ENCODE results near the gene PSTPIP2. TPM values are rescaled to one million over a fixed set of nuclear protein-coding genes. Genes with fewer than 3 reads are reported as not detected.
A peak's percentile ranks its signal among the peaks of the same experiment; 100 is the strongest.

PSTPIP2 gene
- total and polyA plus RNA-seq, 5 experiments from 2014 or later, result 6.6 to 17.2 (median 10.9) TPM

DNA sequence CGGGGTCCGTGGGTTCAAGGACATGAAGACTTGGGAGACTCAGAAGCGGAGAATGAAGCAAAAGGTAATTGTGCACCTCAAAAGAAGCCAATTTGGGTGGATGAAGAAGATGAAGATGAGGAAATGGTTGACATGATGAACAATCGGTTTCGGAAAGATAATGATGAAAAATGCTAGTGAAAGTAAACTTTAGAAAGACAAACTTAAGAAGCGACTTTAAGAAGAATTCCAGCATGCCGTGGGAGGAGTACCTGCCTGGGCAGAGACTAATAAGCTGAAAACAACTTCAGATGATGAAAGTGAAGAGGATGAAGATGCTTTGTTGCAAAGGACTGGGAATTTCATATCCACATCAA, 43.5 kb downstream of the PSTPIP2 start:
- POLR2A ChIA-PET, result no interaction called here

DNA sequence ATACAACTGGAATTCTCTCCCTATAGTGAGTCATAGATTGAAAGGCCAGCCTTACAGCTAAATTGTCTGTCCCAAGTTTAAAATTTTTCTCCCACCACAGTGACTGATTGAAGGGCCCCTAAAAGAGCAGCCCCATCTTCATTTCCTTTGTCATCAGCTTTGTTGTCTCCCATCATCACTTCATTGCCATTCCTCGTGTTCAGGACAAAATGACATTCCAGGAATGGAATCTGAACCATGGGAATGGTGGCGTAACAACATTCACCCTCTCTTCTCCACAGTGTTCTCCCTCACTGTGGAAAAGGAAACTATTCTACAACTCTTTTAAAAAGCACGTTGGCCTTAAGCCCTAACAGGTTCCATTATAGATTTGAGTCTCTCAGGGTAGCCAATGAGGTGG, 52.1 kb downstream of the PSTPIP2 start:
- Mint-ChIP-seq H3K4me1 (peaks cover 0 to 6% (median 0%) of the 10 kb centered on the region in 4 donors), H3K36me3 (peaks cover 0 to 14% (median 11%) of the 10 kb centered on the region in 3 donors), H3K9me3 (no peaks in the 10 kb centered on the region), H3K27ac (no peak overlapping the region), H3K27me3 (no peaks in the 10 kb centered on the region), H3K4me3 (no peak overlapping the region)
- no peak for ATAC-seq
- POLR2A ChIA-PET, result no interaction called here
- no peak for DNase-seq

More for the DNA sequence above, 43.5 kb downstream of the PSTPIP2 start:
- peaks cover 0 to 5% (median 0%) of the 10 kb centered on the region in 9 donors for H3K9me3 Mint-ChIP-seq
- H3K36me3 Mint-ChIP-seq, result peaks cover 4 to 18% (median 15%) of the 10 kb centered on the region in 3 donors
- H3K27me3 Mint-ChIP-seq, result peaks cover 0 to 5% (median 2%) of the 10 kb centered on the region in 5 donors
- peak overlapping the region; percentile 74 to 96 (median 85) for H3K27ac Mint-ChIP-seq
- H3K4me1 Mint-ChIP-seq, result peaks cover 8 to 15% (median 12%) of the 10 kb centered on the region in 4 donors
- ATAC-seq (no peak), DNase-seq (peak in 1 of 10 donors; percentile 15)
- peak overlapping the region; percentile 92 to 99 (median 94) for H3K4me3 Mint-ChIP-seq

DNA sequence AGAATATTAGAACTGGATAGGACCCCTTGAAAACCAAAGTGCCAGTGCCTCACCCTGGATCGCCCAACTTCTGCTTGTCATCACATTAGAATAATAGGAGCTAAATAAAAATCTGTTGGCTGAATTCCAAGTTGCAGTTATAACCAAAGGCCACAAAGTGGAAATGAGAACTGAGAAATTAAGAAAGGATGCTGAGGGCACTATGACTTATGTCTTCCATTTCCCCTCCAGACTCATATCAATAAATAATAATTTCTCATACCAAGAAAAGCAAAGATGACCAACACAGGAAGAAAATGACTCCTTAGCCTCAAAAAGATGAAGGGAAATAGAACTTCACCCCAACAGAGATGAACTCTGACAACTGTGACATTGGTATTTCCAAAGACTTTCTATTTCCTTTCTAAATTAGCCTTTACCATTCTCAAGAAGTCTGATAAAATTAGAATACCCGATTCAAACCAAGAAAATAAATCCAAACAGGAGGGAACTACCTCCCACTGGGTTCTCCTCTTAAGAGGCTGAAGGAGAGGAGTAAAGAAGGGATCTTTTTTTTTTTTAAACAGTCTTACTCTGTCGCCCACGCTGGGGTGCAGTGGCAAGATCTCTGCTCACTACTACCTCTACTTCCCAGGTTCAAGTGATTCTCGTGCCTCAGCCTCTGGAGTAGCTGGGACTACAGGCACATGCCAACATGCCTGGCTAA, 58.4 kb downstream of the PSTPIP2 start:
- H3K4me1 Mint-ChIP-seq, result peaks cover 0 to 12% (median under 1%) of the 10 kb centered on the region in 4 donors
- H3K9me3 Mint-ChIP-seq, result no peaks in the 10 kb centered on the region
- ATAC-seq, result no peak
- DNase-seq, result no peak
- no peaks in the 10 kb centered on the region for H3K27me3 Mint-ChIP-seq
- no peak overlapping the region for H3K4me3 Mint-ChIP-seq
- POLR2A ChIA-PET, result no interaction called here
- peaks cover 0 to 32% (median 23%) of the 10 kb centered on the region in 3 donors for H3K36me3 Mint-ChIP-seq
- no peak overlapping the region for H3K27ac Mint-ChIP-seq

DNA sequence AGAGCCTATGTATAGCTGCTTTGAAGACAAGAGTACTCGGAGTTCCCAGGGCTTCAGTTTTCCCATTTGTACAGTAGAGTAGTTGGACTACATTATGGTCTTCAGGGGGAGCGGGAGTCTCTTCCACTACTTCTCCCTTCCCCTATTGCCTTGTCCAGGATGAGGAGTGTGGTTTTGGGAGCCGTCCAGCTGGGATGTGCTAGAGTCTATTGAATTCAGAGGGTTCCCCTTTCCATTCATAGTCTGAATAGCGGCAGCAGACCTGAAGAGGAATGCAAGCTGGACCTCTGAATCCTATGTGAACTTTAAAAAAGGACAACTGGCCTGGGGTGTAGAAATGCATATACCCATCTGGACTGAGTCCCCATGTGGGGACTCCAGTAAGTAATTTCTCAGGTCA, 61.4 kb downstream of the PSTPIP2 start:
- peaks cover 0 to 12% (median under 1%) of the 10 kb centered on the region in 4 donors for H3K4me1 Mint-ChIP-seq
- no peak overlapping the region for H3K27ac Mint-ChIP-seq
- POLR2A ChIA-PET, result no interaction called here
- H3K4me3 Mint-ChIP-seq, result no peak overlapping the region
- ATAC-seq (no peak), DNase-seq (no peak)
- peaks cover 0 to 37% (median 20%) of the 10 kb centered on the region in 3 donors for H3K36me3 Mint-ChIP-seq
- H3K27me3 Mint-ChIP-seq, result no peaks in the 10 kb centered on the region
- H3K9me3 Mint-ChIP-seq, result no peaks in the 10 kb centered on the region

DNA sequence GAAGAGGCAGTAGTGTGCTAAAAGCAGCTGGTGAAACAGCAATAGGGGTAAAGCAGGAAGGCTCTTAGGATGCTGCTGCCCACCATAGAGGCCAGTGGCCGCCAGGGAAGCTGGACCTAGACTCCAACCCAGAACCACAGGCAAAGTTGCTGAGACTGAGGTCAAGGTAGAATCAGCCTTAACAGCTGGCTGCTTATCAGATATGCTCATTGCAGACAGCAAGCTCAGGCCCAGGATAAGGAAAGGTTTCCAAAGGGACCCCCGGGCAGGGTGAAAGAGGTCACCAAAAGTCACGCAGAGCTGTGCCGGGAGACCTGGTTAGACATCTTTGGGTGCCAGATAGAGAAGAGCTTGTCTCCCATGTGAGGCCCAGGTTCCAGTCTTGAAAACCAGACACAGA, 62.0 kb downstream of the PSTPIP2 start:
- peaks cover 0 to 12% (median 0%) of the 10 kb centered on the region in 4 donors for H3K4me1 Mint-ChIP-seq
- POLR2A ChIA-PET, result no interaction called here
- no peaks in the 10 kb centered on the region for H3K27me3 Mint-ChIP-seq
- peaks cover 0 to 34% (median 22%) of the 10 kb centered on the region in 3 donors for H3K36me3 Mint-ChIP-seq
- H3K4me3 Mint-ChIP-seq, result no peak overlapping the region
- no peak for DNase-seq
- H3K27ac Mint-ChIP-seq, result no peak overlapping the region
- ATAC-seq, result no peak
- no peaks in the 10 kb centered on the region for H3K9me3 Mint-ChIP-seq

DNA sequence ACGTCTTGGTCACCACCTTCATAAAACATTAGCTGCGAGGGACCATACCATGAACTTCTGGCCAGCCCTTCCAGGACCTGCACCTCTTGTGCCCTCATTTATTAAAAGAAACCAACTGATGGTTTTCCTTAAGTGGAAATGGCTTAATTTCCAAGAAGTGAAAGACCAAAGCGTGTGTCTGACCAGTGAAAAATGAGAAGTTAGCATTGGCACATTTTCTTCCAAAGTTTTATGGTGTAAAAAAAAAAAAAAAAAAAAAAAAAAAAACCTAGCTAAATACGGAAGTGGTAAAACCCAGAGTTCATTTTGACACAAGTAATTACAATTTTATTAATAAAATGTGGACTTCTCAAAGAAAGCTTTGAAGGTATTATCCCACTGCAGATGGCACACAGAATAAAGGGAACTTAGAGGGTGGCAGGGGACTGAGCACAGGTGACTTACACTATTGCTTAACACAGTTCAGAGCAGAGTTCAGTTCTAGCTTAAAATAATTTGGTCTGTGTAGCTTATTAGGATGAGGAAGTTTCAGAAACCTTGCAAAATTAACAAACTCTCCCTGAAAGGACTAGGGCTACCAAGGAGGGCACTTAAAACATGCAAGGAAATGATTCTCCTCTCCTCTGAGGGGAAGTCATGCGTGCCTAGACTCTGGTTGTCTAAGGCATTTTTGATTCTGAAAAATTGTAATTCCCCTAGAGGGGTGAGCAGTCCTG, 62.8 kb downstream of the PSTPIP2 start:
- Mint-ChIP-seq H3K27ac (no peak overlapping the region), H3K27me3 (no peaks in the 10 kb centered on the region), H3K4me1 (peaks cover 0 to 12% (median 0%) of the 10 kb centered on the region in 4 donors), H3K4me3 (no peak overlapping the region), H3K36me3 (peaks cover 0 to 34% (median 28%) of the 10 kb centered on the region in 3 donors), H3K9me3 (no peaks in the 10 kb centered on the region)
- ATAC-seq (no peak), DNase-seq (no peak)
- POLR2A ChIA-PET, result no interaction called here

DNA sequence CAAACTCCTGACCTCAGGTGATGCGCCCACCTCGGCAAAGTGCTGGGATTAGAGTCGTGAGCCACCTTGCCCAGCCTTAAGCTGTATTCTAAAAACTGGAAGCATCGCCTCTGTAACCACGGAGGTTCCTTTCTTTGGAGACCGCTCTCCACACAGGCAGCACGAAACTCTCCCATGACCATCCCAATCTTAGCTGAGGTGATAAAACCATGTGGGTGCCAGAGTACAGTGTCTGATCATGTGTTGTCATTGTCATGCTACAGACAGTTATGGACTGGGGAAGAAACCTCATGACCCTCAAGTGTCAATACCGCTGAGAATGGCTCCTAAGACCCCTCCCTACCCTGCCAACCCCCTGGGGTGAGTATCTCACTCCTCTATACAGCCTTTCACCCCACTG, 63.5 kb downstream of the PSTPIP2 start:
- no peak overlapping the region for H3K4me3 Mint-ChIP-seq
- POLR2A ChIA-PET, result no interaction called here
- no peaks in the 10 kb centered on the region for H3K27me3 Mint-ChIP-seq
- ATAC-seq, result no peak
- no peaks in the 10 kb centered on the region for H3K9me3 Mint-ChIP-seq
- H3K4me1 Mint-ChIP-seq, result peaks cover 0 to 9% (median 0%) of the 10 kb centered on the region in 4 donors
- DNase-seq, result no peak
- H3K27ac Mint-ChIP-seq, result no peak overlapping the region
- H3K36me3 Mint-ChIP-seq, result peaks cover 0 to 34% (median 28%) of the 10 kb centered on the region in 3 donors

DNA sequence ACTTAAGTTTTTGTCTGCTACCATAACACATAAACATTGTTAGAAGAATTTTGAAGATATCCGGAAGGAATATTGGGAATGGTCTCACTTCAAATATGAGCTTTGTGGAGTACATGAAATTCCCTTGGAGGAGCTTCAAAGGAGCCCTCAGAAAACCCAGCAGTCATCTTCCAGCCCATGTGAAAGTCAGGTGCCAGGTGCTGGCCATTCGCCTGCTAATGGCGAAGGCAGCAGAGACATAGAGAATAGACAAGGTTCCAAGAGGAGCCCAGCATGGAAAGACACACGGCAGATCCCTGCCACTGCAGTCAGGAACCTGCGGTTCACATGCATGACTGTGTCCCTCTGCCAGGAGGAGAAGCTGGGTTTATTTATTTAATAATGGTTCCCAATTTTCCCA, 64.9 kb downstream of the PSTPIP2 start:
- H3K27me3 Mint-ChIP-seq, result no peaks in the 10 kb centered on the region
- POLR2A ChIA-PET, result interaction anchor here (0.6 to 1.1 kb wide), 3 partner anchors 9 to 103 kb away, joined by 3 to 4 read pairs (median 4); no protein-coding TSS in a partner anchor
- peaks cover 0 to 8% (median 0%) of the 10 kb centered on the region in 4 donors for H3K4me1 Mint-ChIP-seq
- DNase-seq (no peak), ATAC-seq (no peak)
- no peak overlapping the region for H3K4me3 Mint-ChIP-seq
- H3K9me3 Mint-ChIP-seq, result peaks cover 0 to 10% (median 4%) of the 10 kb centered on the region in 9 donors
- peaks cover 8 to 39% (median 33%) of the 10 kb centered on the region in 3 donors for H3K36me3 Mint-ChIP-seq
- no peak overlapping the region for H3K27ac Mint-ChIP-seq

DNA sequence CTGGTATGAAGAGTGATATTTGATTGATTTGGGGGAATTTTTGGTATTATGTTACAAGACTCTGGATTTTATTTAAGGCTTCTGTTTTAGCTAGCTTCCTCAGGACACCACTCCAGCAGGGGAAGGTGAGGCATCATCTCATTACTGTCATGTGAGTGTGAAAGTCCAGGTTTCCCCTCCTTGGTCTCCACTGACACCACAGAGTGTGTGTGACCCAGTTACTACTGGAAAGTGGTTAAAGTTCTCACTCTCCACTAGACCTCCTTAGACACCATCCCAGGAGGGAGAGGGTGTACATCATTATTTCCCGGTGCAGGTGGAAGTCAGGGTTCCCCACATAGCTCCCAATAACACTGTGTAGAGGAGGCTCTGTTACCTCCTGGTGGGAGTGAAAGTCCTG, 69.1 kb downstream of the PSTPIP2 start:
- ATAC-seq (no peak), DNase-seq (no peak)
- Mint-ChIP-seq H3K36me3 (peaks cover 8 to 26% (median 11%) of the 10 kb centered on the region in 3 donors), H3K27me3 (no peaks in the 10 kb centered on the region), H3K4me3 (no peak overlapping the region), H3K4me1 (peaks cover 10 to 30% (median 27%) of the 10 kb centered on the region in 4 donors), H3K9me3 (peaks cover 0 to 18% (median 7%) of the 10 kb centered on the region in 9 donors), H3K27ac (peak overlapping the region in 2 of 10 donors; percentile 2 to 48)
- POLR2A ChIA-PET, result interaction anchor here (0.7 to 0.9 kb wide), 2 partner anchors 9 to 126 kb away, joined by 3 read pairs; no protein-coding TSS in a partner anchor

DNA sequence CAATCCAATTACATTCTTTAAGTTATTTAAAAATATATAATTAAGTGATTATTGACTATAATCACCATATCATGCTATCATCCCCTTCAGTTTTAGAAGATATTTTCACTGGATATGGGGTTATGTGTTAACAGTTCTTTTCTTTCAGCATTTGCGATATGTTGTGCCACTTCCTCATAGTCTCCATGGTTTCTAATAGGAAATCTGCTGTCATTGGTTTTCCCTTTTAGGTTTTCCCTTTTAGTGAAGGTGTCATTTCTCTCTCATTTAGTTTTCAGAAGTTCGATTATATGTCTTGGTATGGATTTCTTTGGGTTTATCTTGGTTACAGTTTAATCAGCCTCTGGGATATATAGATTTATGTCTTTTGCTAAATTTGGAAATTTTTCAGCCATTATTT, 70.2 kb downstream of the PSTPIP2 start:
- POLR2A ChIA-PET, result no interaction called here
- H3K27ac Mint-ChIP-seq, result peak overlapping the region in 1 of 10 donors; percentile 16
- H3K27me3 Mint-ChIP-seq, result no peaks in the 10 kb centered on the region
- H3K4me1 Mint-ChIP-seq, result peaks cover 10 to 38% (median 34%) of the 10 kb centered on the region in 4 donors
- H3K4me3 Mint-ChIP-seq, result no peak overlapping the region
- DNase-seq (no peak), ATAC-seq (no peak)
- peaks cover 0 to 18% (median 7%) of the 10 kb centered on the region in 9 donors for H3K9me3 Mint-ChIP-seq
- peaks cover 3 to 24% (median 11%) of the 10 kb centered on the region in 3 donors for H3K36me3 Mint-ChIP-seq

DNA sequence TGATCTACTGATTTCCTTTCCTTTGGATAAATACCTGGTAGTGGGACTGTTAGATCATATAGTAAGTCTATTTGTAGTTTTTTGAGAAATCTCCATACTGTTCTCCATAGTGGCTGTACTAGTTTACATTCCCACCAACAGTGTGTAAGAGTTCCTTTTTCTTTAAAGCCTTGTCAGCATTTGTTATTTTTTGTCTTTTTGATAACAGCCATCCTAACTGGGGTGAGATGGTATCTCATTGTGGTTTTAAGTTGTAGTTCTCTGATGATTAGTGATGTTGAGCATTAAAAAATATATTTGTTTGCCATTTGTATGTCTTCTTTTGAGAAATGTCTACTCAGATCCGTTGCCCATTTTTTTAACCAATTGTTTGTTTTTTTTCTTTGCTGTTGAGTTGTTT, 71.0 kb downstream of the PSTPIP2 start:
- Mint-ChIP-seq H3K9me3 (peaks cover 0 to 18% (median 7%) of the 10 kb centered on the region in 9 donors), H3K4me3 (peak overlapping the region in 2 of 10 donors; percentile 4 to 15), H3K27me3 (no peaks in the 10 kb centered on the region), H3K36me3 (peaks cover 3 to 22% (median 11%) of the 10 kb centered on the region in 3 donors), H3K27ac (peak overlapping the region in 7 of 10 donors; percentile 8 to 74 (median 26)), H3K4me1 (peaks cover 10 to 44% (median 39%) of the 10 kb centered on the region in 4 donors)
- ATAC-seq (no peak), DNase-seq (no peak)
- POLR2A ChIA-PET, result no interaction called here

DNA sequence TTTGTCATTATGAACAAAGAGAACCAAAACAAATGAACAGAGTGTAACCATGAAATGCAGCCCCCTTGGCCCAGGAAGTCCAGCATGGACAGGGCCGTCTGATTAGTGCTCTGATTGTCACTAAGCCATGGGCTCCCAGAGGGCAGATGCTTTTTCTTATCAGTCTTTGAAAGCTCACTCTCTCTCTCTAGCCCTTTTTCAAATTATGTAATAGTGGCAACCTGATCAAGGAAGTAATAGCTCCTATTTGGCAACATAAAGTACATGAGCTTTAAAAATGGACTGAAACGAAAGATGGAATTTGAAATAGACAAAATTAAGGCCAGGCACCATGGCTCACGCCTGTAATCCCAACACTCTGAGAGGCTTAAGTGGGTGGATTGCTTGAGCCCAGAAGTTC, 72.5 kb downstream of the PSTPIP2 start:
- Mint-ChIP-seq H3K4me1 (peaks cover 11 to 51% (median 44%) of the 10 kb centered on the region in 4 donors), H3K36me3 (peaks cover 3 to 15% (median 11%) of the 10 kb centered on the region in 3 donors), H3K27me3 (no peaks in the 10 kb centered on the region), H3K4me3 (peak overlapping the region in 5 of 10 donors; percentile 8 to 81 (median 62)), H3K27ac (peak overlapping the region; percentile 75 to 98 (median 92)), H3K9me3 (peaks cover 0 to 18% (median 7%) of the 10 kb centered on the region in 9 donors)
- no peak for DNase-seq
- no peak for ATAC-seq
- POLR2A ChIA-PET, result no interaction called here

Data from naive thymus-derived CD8-positive, alpha-beta T cell (primary cell).